HepG2 (cell line): ENCODE measurements around the gene OR52I1. TPM values are rescaled to one million over a fixed set of nuclear protein-coding genes. Genes with fewer than 3 reads are reported as not detected.

Experiments used
- ATAC-seq: fragments of 200-7000 bp; cut with Tn5 transposase; 3 replicates; pipeline ENCODE4 v1.9.1; 2020; ENCODE audit warnings: mild to moderate bottlenecking, moderate library complexity
- BruUV-seq: library from RNA; stranded (reverse); fragments of 400-500 nt; replicated peaks from 2 replicates; lab custom pipeline; 2021; lab: Mats Ljungman, UMichigan
- CTCF ChIA-PET: fragments of 300-600 bp; formaldehyde crosslinking; extraction: SDS; loops from one replicate; lab custom pipeline; 2021; ENCODE audit warnings: low total read pairs, inconsistent platforms, low intra/inter-chr PET ratio; lab: Yijun Ruan, JAX
- POLR2A ChIA-PET: fragments of 350-600 bp; sonication (Branson Sonifier 250); formaldehyde crosslinking; loops from one replicate; lab custom pipeline; 2020; ENCODE audit warnings: antibody characterized with exemption, inconsistent platforms; lab: Yijun Ruan, JAX
- DNase-seq: peaks from one replicate; pipeline ENCODE4 v3.0.0-alpha.2; 2015; ENCODE audit warnings: low spot score
- FAIRE-seq: peaks from 3 replicates; lab custom pipeline; 2011; peaks lifted over from hg19 to GRCh38; lab: Jason Lieb, UNC
- H2AFZ ChIP-seq: one replicate; pipeline ENCODE4 v1.6.1; 2011; ENCODE audit warnings: low read length, inconsistent platforms
- H3K27ac ChIP-seq: fragments of 300-600 bp; 3 replicates; pipeline ENCODE4 v1.8.0; 2011; ENCODE audit warnings: mixed run types, mild to moderate bottlenecking, mixed read lengths, low read length, inconsistent platforms; ENCODE audit not compliant: insufficient read depth; ENCODE audit errors: extremely low read length
- H3K27me3 ChIP-seq, 2 experiments: fragments of 200-600 bp in 1 of 2; 2 replicates in 1 of 2; 3 replicates in 1 of 2; pipeline versions ENCODE4 v1.6.0 to v1.8.0; 2011; ENCODE audit warnings: low read length in 2 of 2, mild to moderate bottlenecking in 2 of 2, moderate library complexity in 2 of 2, inconsistent platforms in 1 of 2; ENCODE audit not compliant: insufficient read depth in 2 of 2, control insufficient read depth in 1 of 2
- H3K36me3 ChIP-seq, 2 experiments: fragments of 200-600 bp in 1 of 2; replicated peaks in 1 of 2; 2 replicates in 1 of 2; 3 replicates in 1 of 2; pipeline versions ENCODE4 v1.5.1 to v1.8.0; 2011; ENCODE audit warnings: low read length in 2 of 2, inconsistent platforms in 1 of 2; ENCODE audit not compliant: insufficient read depth in 2 of 2, control insufficient read depth in 1 of 2
- H3K4me1 ChIP-seq: 2 replicates; pipeline ENCODE4 v1.5.1; 2012; ENCODE audit warnings: low read length, inconsistent platforms; ENCODE audit not compliant: insufficient read depth
- H3K4me2 ChIP-seq: 2 replicates; pipeline ENCODE4 v1.6.0; 2011; ENCODE audit warnings: low read depth, low read length, inconsistent platforms
- H3K4me3 ChIP-seq, 3 experiments: fragments of 200-600 bp in 1 of 3; sonication (generic), shearing (Covaris generic) in 1 of 3; replicated peaks in 1 of 3; 2 replicates each; pipeline ENCODE4 v1.5.1; 2011 to 2016; ENCODE audit warnings: low read length in 3 of 3, inconsistent platforms in 2 of 3, low read depth in 2 of 3, mild to moderate bottlenecking in 2 of 3, control low read depth in 1 of 3, mixed read lengths in 1 of 3; ENCODE audit not compliant: insufficient read depth in 1 of 3
- H3K79me2 ChIP-seq: one replicate; pipeline ENCODE4 v1.6.1; 2011; ENCODE audit warnings: low read length, inconsistent platforms; ENCODE audit not compliant: insufficient read depth
- H3K9ac ChIP-seq: 2 replicates; pipeline ENCODE4 v1.6.0; 2011; ENCODE audit warnings: mild to moderate bottlenecking, low read depth, low read length, inconsistent platforms; ENCODE audit not compliant: insufficient read depth
- H3K9me3 ChIP-seq: 2 replicates; pipeline ENCODE4 v1.5.1; 2012; ENCODE audit warnings: mild to moderate bottlenecking, low read length
- H4K20me1 ChIP-seq: 2 replicates; pipeline ENCODE4 v1.6.0; 2011; ENCODE audit warnings: inconsistent platforms, mild to moderate bottlenecking, low read length, moderate library complexity; ENCODE audit not compliant: insufficient read depth
- KLF13 ChIP-seq: sonication (generic); formaldehyde crosslinking; IDR thresholded peaks from 2 replicates; pipeline ENCODE4 v1.4.0; 2020; ENCODE audit warnings: mild to moderate bottlenecking, missing genetic modification reagents
- MYC ChIP-seq: sonication (generic); formaldehyde crosslinking; IDR thresholded peaks from 2 replicates; pipeline ENCODE4 v1.9.0; 2021; ENCODE audit warnings: missing genetic modification reagents, borderline replicate concordance
- NRL ChIP-seq: sonication (generic); formaldehyde crosslinking; IDR thresholded peaks from 2 replicates; pipeline ENCODE4 v1.5.0; 2020; ENCODE audit warnings: missing genetic modification reagents, mild to moderate bottlenecking, moderate library complexity, borderline replicate concordance
- RARG ChIP-seq: sonication (generic); formaldehyde crosslinking; IDR thresholded peaks from 2 replicates; pipeline ENCODE4 v1.4.0; 2020; ENCODE audit warnings: low read depth, mild to moderate bottlenecking, missing genetic modification reagents
- REL ChIP-seq: sonication (generic); formaldehyde crosslinking; conservative IDR thresholded peaks from 2 replicates; pipeline ENCODE4 v1.8.0; 2022; ENCODE audit warnings: mild to moderate bottlenecking, missing genetic modification reagents, moderate library complexity
- ZBTB7B ChIP-seq: sonication (generic); formaldehyde crosslinking; IDR thresholded peaks from 2 replicates; pipeline ENCODE4 v1.4.0; 2020; ENCODE audit warnings: missing genetic modification reagents
- ZFP41 ChIP-seq: sonication (generic); formaldehyde crosslinking; IDR thresholded peaks from 2 replicates; pipeline ENCODE4 v1.4.0; 2020; ENCODE audit warnings: mild to moderate bottlenecking, missing genetic modification reagents, borderline replicate concordance
- ZNF512 ChIP-seq: sonication (generic); formaldehyde crosslinking; IDR thresholded peaks from 2 replicates; pipeline ENCODE4 v1.4.0; 2020; ENCODE audit warnings: mild to moderate bottlenecking, missing genetic modification reagents
- ZNF549 ChIP-seq: sonication (generic); formaldehyde crosslinking; IDR thresholded peaks from 2 replicates; pipeline ENCODE4 v1.5.0; 2020; ENCODE audit warnings: missing genetic modification reagents
- ZNF552 ChIP-seq: sonication (generic); formaldehyde crosslinking; IDR thresholded peaks from 2 replicates; pipeline ENCODE4 v1.9.0; 2022; ENCODE audit warnings: missing genetic modification reagents, mild to moderate bottlenecking, borderline replicate concordance
- ZNF784 ChIP-seq: sonication (generic); formaldehyde crosslinking; IDR thresholded peaks from 2 replicates; pipeline ENCODE4 v1.5.1; 2020; ENCODE audit warnings: missing genetic modification reagents, mild to moderate bottlenecking, borderline replicate concordance
- ZSCAN9 ChIP-seq: IDR thresholded peaks from 2 replicates; pipeline ENCODE4 v1.6.1; 2016; ENCODE audit warnings: borderline replicate concordance
- WGBS: methylation state at CpG from one replicate; pipeline ENCODE4 v1.1.6; 2017; ENCODE audit warnings: low lambda C conversion rate; 5-methylcytosine and 5-hydroxymethylcytosine counted together
- in situ Hi-C: cut with HindIII; loops from 2 replicates; pipeline ENCODE4 v1.10.0; 2017; ENCODE audit warnings: low pct_unique_long_range_greater_than_20kb; ENCODE audit not compliant: extremely low pct_ligation_motif_present
- intact Hi-C: fragments of 100-400 bp; cut with micrococcal nuclease; formaldehyde crosslinking; loops from one replicate; pipeline ENCODE4 v1.10.0; 2022; ENCODE audit not compliant: unreplicated experiment
- polyA plus RNA-seq, 8 experiments: library from polyadenylated mRNA; depleted of rRNA in 3 of 8; stranded (reverse) in 7 of 8; unstranded in 1 of 8; fragments of >200 nt; fragmentation: Illumina TruSeq in 4 of 8; extraction: Trizol in 4 of 8; gene quantifications; 2 replicates each; pipeline versions ENCODE4 v1.2.1 to v1.2.3, GENCODE V29; 2011 to 2016; ENCODE audit warnings: low read depth in 4 of 8, missing spikeins in 1 of 8, mixed read lengths in 1 of 8; ENCODE audit not compliant: insufficient read depth in 1 of 8
- total RNA-seq, 5 experiments: library from RNA; depleted of rRNA; stranded (reverse); fragments of >200 nt; fragmentation: Illumina TruSeq; extraction: Trizol; gene quantifications; 2 replicates each; pipeline ENCODE4 v1.2.3, GENCODE V29; 2016; ENCODE audit warnings: low read depth in 1 of 5

The OR52I1 gene
- total and polyA plus RNA-seq, 2 of the 13 experiments (the other 11 are each of a cell fraction or from before 2014, with no cell fraction given), result not detected

GRCh38 chr11:4589017-4589416 is 4.8 kb upstream of the OR52I1 start (continued):
- no peak for TF ChIP-seq ZNF549 (CRISPR knock-in tag)
- TF ChIP-seq ZBTB7B (CRISPR knock-in tag), result no peak
- TF ChIP-seq REL, result no peak
- TF ChIP-seq ZNF784 (CRISPR knock-in tag), result no peak
- no peak for TF ChIP-seq RARG (CRISPR knock-in tag)
- TF ChIP-seq NRL (CRISPR knock-in tag), result no peak
- no peak for TF ChIP-seq ZNF512 (CRISPR knock-in tag)
- TF ChIP-seq ZFP41 (CRISPR knock-in tag), result no peak

- no peaks in the 10 kb centered on the region for H3K9me3 ChIP-seq
- no peak overlapping the region for H2AFZ ChIP-seq
- H3K27ac ChIP-seq, result no peak overlapping the region
- H3K79me2 ChIP-seq, result no peaks in the 10 kb centered on the region
- no peak overlapping the region for H3K9ac ChIP-seq
- H3K4me2 ChIP-seq, result no peak overlapping the region
- H4K20me1 ChIP-seq, result no peaks in the 10 kb centered on the region
- H3K4me1 ChIP-seq, result no peaks in the 10 kb centered on the region
- H3K4me3 ChIP-seq, result no peak overlapping the region
- no TSS peak for BruUV-seq
- in situ Hi-C loops (no loop called here), intact Hi-C loops (no loop called here)
- 10% methylated on average over 3 of the region's 4 CpGs for WGBS
- no peaks in the 10 kb centered on the region for H3K36me3 ChIP-seq
- POLR2A ChIA-PET, result no interaction called here
- CTCF ChIA-PET, result no interaction called here
- no peak for ATAC-seq
- H3K27me3 ChIP-seq, result peaks cover 0 to 45% of the 10 kb centered on the region in 2 experiments; a peak in 3 of 5 replicates
- FAIRE-seq, result no peak
- no peak for TF ChIP-seq MYC
- no peak for TF ChIP-seq KLF13 (CRISPR knock-in tag)
- no peak for TF ChIP-seq ZSCAN9 (CRISPR knock-in tag)
- no peak for TF ChIP-seq ZNF552 (CRISPR knock-in tag)
- no peak for DNase-seq
Observed at GRCh38 chr11:4605057-4605456, 11.2 kb downstream of the OR52I1 start.
